Frontal cortex (tissue), 4 donors: ENCODE data around the gene ADAMTS18. TPM values are rescaled to one million over a fixed set of nuclear protein-coding genes. Genes with fewer than 3 reads are reported as not detected.
"Not testable (repeated sequence)": the region's sequence is repeated elsewhere in the genome, so short reads cannot be mapped to it uniquely, and the experiment has no call there.

ENCODE experiments used
- DNase-seq, 2 donors: peaks; one replicate each; pipeline ENCODE4 v3.0.0; 2012; ENCODE audit warnings: low spot score in 2 of 2
- FAIRE-seq: peaks from 2 replicates; lab custom pipeline; 2012; peaks lifted over from hg19 to GRCh38; lab: Jason Lieb, UNC
- total RNA-seq: library from RNA; depleted of rRNA; stranded (reverse); fragments of >200 nt; gene quantifications from one replicate; pipeline ENCODE4 v1.2.3, GENCODE V29; 2014
- donor health status: control.
- donor health status: control.
- donor health status: control.

Gene ADAMTS18
- total RNA-seq, 1 donor from 2014 or later: 0.82 TPM

DNA sequence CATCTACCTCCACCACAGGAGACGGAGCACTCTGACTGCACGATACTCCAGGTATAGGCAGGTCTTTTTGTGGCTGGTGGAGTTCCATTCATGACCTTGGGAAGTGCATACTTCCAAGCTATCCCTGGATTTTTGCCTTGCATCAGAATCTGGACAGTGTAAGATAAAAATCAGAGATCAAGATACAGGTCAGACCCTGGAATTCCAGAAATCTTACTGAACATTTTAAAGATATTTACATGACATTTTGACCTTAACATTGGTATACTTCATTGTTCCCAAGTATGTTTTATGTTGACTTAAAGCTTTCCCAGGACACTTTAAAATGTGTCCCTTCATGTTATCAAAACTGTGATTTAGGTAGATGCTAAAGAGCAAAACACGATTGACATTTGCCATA lies 134.6 kb downstream of the ADAMTS18 start:
- DNase-seq (no peak), FAIRE-seq (no peak)

DNA sequence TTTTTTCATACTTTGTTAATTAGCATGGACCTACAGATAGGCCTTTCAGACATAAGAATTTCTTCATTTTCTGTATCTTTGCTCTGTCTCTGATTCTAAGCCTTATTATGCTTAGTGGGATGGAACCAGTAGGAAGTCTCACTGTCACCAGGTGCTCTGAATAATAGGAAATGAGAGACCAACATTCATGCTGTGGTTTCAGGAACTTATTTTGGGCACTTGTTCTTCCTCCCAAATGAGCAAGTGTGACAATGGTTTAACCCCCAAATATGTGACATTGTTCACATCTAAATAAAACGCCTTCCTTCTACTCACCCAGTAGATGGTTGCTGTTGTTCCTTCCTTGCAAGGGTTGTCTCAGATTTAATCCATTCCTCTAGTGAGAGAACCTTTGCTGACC lies 135.4 kb downstream of the ADAMTS18 start:
- FAIRE-seq: no peak
- DNase-seq: no peak

DNA sequence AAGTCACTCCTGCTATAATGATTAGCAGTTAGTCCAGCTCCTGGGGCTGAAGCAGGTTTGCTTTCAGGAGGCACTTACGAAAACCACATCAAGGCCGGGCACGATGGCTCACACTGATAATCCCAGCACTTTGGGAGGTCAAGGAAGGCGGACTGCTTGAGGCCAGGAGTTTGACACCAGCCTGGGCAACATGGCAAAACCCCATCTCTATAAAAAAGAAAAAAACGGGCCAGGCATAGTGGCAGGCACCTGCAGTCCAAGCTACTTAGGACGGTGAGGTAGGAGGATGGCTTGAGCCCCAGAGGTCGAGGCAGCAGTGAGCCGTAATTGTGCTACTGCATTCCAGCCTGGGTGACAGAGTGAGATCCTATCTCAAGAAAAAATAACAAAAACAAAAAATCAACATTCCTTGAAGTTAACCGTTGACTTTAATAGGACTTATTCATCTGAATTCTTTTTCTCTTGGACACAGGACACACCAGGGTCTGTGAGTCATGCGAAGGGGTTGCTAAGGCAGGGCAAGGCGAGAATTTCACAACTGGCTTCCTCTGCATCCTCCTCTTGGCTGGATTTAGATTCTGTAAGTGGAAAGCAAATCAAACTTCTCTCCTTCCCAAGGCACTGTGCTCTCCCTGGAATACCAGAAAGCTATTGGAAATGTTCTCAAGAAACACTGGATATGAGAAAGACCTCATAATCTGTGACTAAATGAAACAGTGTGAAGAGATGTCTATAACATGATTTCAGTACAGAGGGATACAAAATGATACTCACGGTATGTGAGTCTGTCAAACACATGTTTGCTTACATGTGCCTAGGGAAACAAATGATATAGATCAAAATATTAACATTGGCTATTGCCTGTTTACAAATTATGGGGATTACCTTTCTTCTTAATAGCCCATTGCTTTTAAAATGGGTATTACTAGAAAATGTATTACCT lies 136.1 kb downstream of the ADAMTS18 start:
- FAIRE-seq (no peak), DNase-seq (no peak)

DNA sequence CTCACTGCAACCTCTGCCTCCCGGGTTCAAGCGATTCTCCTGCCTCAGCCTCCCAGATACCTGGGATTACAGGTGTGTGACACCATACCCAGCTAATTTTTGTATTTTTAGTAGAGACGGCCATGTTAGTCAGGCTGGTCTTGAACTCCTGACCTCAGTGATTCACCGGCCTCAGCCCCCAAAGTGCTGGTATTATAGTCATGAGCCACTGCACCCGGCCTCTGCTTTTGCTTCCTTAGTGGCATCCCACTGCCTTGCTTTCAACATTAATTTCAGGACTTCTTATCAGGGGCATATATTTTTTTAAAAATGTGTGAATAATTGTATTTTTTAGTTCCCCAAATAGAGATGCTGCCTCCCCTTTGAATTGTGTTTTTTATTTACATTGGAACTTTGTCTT lies 136.8 kb downstream of the ADAMTS18 start:
- DNase-seq: no peak
- FAIRE-seq: no peak

DNA sequence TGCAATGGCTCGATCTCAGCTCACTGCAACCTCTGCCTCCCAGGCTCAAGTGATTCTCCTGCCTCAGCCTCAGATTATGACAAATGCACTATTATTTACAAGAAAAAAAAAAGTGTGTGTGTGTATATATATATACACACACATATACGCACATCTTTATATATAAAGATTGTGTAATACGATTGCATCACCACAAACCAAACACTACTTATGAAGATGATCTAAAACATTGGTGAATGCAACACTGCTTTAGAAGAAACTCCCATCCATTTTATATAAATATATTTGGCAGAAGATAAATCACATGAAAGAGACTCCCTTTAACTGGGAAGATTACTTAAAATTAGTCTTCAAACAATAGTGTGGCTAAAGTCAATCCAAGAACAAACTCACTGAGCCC lies 138.9 kb downstream of the ADAMTS18 start:
- no peak for DNase-seq
- FAIRE-seq: no peak

DNA sequence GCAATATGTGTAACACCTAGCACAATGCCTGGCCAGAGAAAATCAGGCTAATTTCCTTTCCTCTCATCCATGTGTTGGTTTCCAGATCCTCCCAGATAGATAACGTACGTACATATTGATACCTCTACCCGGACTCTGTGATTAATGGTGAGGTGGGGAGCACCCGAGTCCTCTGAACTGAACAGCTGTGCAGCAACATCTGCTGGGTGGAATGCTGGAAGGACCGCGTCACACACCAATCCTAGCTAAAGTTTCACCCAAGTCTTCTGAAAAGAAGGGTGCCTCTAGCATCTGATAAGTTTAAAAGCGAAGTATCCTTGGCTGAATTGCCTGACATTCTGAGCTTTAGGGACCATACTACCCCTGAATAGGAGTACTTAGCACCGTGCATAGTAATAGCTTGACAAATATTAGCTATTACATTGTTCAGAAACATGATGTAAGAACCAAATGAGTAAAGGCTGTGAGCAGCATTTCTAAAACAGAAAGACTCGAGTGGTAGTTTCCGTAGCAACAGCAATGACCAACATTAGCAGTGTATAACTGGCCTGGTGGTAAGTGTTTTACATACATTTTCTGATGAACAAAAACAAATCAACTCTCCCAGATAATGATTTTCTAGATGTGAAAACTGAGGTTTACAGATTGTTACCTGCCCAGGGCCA lies 144.3 kb downstream of the ADAMTS18 start:
- FAIRE-seq: no peak
- DNase-seq: no peak

DNA sequence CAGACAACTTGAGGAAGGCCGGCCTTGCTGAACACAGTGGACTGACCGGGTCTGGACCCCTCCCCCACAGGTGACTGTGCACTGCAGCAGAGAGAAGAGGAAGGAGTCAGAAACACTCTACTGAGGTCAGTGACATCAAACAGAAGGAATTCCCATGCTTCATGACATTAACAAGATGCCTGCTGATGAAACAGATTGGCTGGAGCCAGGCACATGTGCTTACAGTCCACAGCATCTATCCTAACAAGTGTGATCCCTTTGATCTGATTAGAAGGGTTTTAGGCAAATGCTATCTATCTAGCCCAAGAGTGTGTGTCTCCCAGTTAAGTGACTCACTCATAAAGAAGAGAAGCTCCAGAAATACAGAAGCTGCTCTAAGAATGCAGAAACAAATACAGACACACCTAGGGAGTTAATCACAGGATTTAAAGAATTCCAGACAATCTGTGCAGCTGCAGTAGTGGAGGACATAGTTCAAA lies 145.5 kb downstream of the ADAMTS18 start:
- FAIRE-seq (no peak), DNase-seq (no peak)

DNA sequence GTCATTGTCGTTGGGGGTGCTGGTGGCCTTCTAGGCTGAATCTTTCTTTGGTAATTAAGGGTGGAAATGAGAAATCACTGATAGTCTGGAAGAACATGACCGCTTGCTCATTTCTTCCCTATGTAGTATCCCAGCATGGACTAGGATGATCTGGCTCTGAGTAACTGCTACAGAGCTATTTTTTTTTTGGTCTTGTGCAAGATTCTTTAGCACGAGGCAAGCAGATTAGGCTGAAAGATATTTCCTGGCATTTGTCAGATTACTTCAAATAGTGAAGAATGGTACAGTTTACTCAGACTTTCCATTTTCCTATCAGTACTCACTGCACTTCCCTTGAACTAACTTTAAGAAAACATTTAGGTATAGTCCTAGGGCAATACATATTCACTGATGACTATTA lies 146.6 kb downstream of the ADAMTS18 start:
- FAIRE-seq (no peak), DNase-seq (no peak)

DNA sequence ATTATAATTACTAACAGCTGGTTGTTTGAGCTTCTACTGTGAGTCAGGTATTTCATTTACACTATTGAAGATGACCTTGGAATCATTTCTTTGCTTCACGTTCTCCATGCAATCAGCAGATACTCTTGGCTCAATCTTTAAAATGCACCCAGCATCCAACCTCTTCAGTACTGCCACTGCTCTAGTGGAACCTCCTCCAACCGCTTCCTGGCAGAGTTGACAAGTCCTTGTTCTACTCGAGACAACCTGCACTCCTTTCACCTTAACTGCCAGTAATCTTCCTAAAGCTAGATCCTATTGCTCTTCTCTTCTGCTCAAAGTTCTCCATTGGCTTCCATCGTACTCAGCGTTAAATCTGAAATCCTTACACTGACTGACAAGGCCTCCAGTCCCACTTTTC lies 149.2 kb downstream of the ADAMTS18 start:
- no peak for FAIRE-seq
- no peak for DNase-seq

DNA sequence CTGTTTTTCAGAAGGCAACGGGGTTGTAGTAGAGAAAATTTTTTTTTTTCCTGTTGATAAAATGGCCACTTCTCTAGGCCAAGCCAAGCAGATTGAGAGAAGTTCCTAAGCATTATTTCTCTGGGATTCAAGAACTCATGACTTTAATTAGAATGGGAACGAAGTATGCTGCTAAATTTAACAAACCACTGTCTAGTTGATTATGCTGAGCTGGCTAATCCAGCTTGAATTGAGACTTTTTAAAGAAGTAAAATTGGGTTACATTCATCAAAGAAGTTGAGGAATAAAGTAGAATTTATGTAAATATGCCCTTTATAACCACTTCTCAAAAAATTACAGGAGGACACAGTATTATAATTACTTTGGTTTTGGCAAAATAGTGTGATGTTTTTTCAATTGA lies 152.5 kb downstream of the ADAMTS18 start:
- no peak for DNase-seq
- FAIRE-seq: no peak

DNA sequence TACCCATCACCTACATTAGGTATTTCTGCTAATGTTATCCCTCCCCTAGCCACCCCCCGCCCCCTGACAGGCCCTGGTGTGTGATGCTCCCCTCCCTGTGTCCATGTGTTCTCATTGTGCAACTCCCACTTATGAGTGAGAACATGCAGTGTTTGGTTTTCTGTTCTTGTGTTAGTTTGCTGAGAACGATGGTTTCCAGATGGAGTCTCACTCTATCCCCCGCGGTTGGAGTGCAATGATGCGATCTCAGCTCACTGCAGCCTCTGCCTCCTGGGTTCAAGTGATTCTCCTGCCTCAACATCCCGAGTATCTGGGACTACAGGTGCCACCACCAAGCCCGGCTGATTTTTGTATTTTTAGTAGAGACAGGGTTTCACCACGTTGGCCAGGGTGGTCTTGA lies 155.5 kb downstream of the ADAMTS18 start:
- FAIRE-seq, DNase-seq: not testable (repeated sequence)

DNA sequence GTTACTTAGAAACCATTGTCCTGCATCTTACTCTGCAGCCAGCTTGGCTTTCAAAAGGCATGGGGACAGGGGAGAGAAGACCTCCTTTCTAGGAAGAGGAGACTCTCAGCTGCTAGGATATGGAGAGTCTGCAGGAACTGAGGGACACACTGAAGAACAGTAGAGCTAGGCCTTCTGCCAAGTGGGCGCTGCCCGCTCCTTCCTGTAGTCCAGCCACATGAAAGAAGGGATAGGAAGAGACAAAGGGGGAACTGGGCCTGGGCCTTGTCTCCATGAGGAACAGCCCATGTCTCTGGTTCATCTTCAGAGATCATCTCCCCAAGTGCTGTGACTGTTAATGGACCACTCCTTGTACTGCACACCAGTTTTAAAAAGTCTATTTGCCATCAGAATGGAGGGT lies 157.3 kb downstream of the ADAMTS18 start:
- FAIRE-seq (no peak), DNase-seq (no peak)

DNA sequence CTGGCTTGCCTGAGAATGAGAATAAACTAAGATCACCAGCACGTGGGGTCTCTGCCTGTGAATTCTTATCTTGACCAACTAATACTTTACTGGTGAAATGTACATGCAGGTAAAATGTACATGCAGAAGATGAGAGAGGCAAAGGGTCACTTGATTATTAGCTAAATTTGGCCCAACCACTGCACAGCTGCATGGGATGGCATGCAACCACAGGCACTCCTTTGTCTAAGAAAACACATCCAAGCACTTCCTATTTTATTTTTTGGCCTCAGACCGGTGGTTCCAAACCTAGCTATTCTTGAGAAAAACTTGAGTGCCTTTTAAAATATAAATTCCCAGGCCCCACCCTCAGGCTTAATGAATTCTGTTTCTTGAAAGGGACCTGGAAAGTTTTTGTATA lies 157.7 kb downstream of the ADAMTS18 start:
- FAIRE-seq (no peak), DNase-seq (no peak)

DNA sequence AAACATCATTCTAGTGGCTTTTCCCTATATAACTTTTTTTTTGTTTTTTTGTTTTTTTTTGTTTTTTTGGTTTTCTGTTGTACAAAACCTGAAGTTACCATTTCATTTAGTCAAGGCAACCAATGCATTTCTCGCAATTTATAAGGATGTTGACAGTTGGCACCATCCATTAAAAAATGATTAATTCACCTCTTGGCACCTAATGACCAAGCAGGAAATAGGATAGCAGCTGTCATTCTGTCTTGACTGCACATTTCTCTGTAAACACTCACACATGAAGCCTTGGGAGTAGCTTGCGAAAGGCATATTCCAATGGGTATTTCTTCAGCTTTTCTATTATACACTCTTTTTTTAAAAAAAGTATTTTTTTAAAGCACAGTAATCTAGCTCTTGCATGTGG lies 158.2 kb downstream of the ADAMTS18 start:
- DNase-seq: no peak
- no peak for FAIRE-seq

DNA sequence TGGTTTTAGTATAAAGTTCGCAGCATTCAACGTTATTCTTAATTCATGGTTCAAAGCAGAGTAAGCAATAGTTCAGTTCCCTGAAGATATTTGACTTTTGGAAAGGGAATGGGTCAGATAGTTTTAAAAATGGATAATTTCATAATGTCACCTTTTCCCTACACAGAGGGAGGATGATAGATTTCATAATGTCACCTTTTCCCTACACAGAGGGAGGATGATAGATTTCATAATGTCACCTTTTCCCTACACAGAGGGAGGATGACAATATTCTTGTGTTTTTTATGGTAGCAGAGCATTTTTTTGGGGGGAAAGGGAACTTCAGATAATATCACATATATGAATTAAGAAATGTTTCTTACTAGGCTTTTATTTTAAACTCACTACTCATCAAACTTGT lies 159.5 kb downstream of the ADAMTS18 start:
- not testable (repeated sequence) for FAIRE-seq, DNase-seq

DNA sequence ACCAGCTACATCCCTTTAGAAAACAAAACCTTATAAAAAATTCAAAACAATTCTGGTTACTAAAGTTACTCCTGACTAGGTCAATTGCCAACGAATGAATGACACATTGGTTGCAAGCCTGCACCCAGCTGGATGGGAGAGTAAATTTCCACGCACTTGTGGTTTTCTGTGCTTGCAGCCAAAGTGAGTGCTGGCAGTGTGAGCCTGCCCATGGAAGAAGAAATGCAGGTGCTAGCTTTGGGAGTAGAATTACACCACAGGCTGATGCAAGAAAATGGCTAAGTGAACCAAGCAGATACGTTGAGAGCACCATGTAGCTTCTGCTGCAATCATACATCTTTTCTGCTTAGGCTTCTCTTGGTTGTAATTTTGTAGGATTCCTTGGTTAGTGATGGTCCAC lies 161.0 kb downstream of the ADAMTS18 start:
- DNase-seq (no peak), FAIRE-seq (no peak)

DNA sequence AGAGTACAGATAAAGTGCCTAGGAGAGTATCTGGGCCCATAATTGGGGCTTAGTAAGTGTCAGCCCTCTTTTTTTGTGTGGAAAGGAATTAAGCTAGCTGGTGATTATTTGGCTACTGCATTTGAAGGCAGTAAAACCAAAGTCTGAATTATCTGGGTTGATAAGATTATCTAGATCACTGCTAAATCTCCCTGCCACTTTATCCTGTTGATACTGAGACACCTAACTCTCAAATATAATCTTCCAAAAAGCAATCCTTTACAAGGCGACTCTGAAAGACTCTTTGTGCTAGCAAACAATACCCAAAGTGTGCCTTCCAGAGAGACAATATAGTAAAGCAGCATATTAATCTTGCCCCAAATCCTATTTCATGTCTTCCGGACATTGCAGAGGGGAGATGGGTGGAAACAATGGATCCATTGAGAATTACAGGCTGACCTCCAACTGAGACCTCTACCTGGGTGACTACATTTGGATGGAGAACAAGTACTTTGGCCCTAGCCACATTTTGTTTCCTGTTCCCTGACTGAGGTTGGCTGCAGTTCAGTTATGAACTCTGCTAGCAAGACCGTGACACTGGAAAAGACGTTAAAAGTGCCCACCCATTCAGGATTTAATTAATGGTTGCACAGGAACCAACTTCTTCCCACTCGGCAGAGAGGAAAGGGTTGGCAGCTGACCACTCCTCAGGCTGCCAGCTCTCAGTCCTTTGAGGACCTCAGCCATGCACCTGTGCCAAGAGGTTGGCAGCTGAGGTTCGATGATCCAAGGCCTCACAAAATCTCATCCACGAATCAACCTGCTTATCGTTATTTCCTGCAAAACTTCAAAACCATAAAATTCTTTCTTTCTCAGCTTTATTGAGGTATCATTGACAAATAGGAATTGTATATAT lies 163.1 kb downstream of the ADAMTS18 start:
- FAIRE-seq (no peak), DNase-seq (no peak)

DNA sequence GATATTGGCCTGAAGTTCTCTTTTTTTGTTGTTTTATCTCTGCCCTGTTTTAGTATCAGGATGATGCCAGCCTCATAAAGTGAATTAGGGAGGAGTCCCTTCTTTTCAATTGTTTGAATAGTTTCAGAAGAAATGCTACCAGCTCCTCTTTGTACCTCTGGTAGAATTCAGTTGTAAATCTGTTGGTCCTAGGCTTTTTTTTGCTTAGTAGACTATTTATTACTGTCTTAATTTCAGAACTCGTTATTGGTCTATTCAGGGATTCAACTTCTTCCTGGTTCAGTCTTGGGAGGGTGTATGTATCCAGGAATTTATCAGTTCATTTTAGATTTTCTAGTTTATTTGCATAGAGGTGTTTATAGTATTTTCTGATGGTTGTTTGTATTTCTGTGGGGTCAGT lies 168.6 kb downstream of the ADAMTS18 start:
- not testable (repeated sequence) for FAIRE-seq, DNase-seq

DNA sequence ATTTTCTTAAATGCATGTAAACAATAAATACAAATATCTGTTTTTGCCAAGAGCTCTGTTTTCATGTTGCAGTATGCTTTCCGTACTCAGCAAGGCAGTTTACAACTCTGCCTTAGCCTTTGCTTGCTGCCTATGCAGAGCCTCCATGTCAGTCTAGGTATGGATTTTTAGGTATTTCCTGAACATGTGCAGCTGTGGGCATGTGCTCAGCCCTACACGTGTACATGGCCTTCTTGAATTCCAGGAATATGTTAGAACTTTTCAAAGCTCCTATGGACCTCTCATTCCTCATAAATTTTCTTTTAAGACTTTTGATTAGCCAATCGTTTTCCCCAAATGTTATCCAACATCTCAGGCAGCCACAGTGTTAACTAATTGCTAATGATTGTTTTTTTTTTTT lies 171.9 kb downstream of the ADAMTS18 start:
- FAIRE-seq (no peak), DNase-seq (no peak)

DNA sequence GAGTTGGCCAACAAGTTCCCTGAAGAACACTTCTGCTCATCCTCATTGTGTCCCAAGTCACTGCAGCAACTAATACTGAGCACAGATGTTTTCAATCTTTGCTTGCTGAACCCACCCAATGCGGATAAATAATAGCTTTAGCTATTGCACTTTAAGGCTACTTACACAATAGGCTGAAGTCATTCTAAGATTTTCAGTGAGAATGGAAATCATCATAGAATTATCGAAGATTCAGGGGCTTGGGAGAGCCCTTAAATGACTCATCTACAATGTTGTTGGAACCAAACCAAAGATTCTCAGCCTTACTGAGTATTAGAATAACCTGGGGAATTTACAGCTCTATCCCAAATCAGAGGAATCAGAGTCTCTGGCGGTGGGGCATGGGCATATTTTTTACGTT lies 184.4 kb downstream of the ADAMTS18 start:
- FAIRE-seq (no peak), DNase-seq (no peak)
